GM23248 (cell line): ENCODE measurements around the gene ENPP6. TPM values are rescaled to one million over a fixed set of nuclear protein-coding genes. Genes with fewer than 3 reads are reported as not detected.

Source experiments
- DNase-seq: peaks from one replicate; pipeline ENCODE4 v3.0.0-alpha.2; 2015
- H2AFZ ChIP-seq: fragments of 200-600 bp; sonication (generic); 2 replicates; pipeline ENCODE4 v1.6.1; 2016; ENCODE audit warnings: antibody characterized with exemption
- H3F3A ChIP-seq: fragments of 200-600 bp; sonication (generic); 2 replicates; pipeline ENCODE4 v1.6.1; 2016; ENCODE audit warnings: mild to moderate bottlenecking, antibody characterized with exemption, mixed run types; ENCODE audit not compliant: insufficient read depth
- H3K27ac ChIP-seq: fragments of 200-600 bp; sonication (generic); 2 replicates; pipeline ENCODE4 v1.5.1; 2016; ENCODE audit warnings: mild to moderate bottlenecking
- H3K27me3 ChIP-seq: fragments of 200-600 bp; sonication (generic); replicated peaks from 2 replicates; pipeline ENCODE4 v1.6.1; 2016; ENCODE audit warnings: mild to moderate bottlenecking; ENCODE audit not compliant: insufficient read depth
- H3K36me3 ChIP-seq: fragments of 200-600 bp; sonication (generic); 2 replicates; pipeline ENCODE4 v1.6.1; 2016; ENCODE audit warnings: low read depth, mild to moderate bottlenecking
- H3K4me1 ChIP-seq: fragments of 200-600 bp; sonication (generic); 2 replicates; pipeline ENCODE4 v1.6.1; 2016; ENCODE audit warnings: mild to moderate bottlenecking; ENCODE audit not compliant: insufficient read depth
- H3K4me2 ChIP-seq: fragments of 200-600 bp; sonication (generic); one replicate; pipeline ENCODE4 v1.6.1; 2016; ENCODE audit warnings: mild to moderate bottlenecking; ENCODE audit not compliant: unreplicated experiment
- H3K4me3 ChIP-seq: fragments of 200-600 bp; sonication (generic); 2 replicates; pipeline ENCODE4 v1.5.1; 2016; ENCODE audit warnings: mild to moderate bottlenecking
- H3K79me2 ChIP-seq: fragments of 200-600 bp; sonication (generic); 2 replicates; pipeline ENCODE4 v1.6.1; 2016; ENCODE audit warnings: mild to moderate bottlenecking; ENCODE audit not compliant: insufficient read depth
- H3K9ac ChIP-seq: fragments of 200-600 bp; sonication (generic); 2 replicates; pipeline ENCODE4 v1.6.1; 2016; ENCODE audit warnings: mild to moderate bottlenecking
- H3K9me2 ChIP-seq: fragments of 200-600 bp; sonication (generic); 2 replicates; pipeline ENCODE4 v1.6.1; 2016; ENCODE audit warnings: mixed run types, mild to moderate bottlenecking, moderate library complexity; ENCODE audit not compliant: insufficient read depth
- H3K9me3 ChIP-seq: fragments of 200-600 bp; sonication (generic); one replicate; pipeline ENCODE4 v1.6.1; 2017; ENCODE audit warnings: low read depth
- H4K20me1 ChIP-seq: fragments of 200-600 bp; sonication (generic); 2 replicates; pipeline ENCODE4 v1.6.0; 2016; ENCODE audit not compliant: insufficient read depth
- EZH2 ChIP-seq: fragments of 200-600 bp; sonication (generic); IDR thresholded peaks from 2 replicates; pipeline ENCODE4 v1.6.1; 2018; ENCODE audit warnings: antibody characterized with exemption, mild to moderate bottlenecking; ENCODE audit not compliant: insufficient read depth, poor library complexity, severe bottlenecking
- EZH2phosphoT487 ChIP-seq: fragments of 200-600 bp; sonication (generic); IDR thresholded peaks from 2 replicates; pipeline ENCODE4 v1.6.1; 2018; ENCODE audit warnings: antibody characterized with exemption, moderate library complexity, mild to moderate bottlenecking, low read depth; ENCODE audit not compliant: insufficient read depth
- WGBS, 2 experiments: methylation state at CpG; one replicate each; pipeline ENCODE4 v1.1.6; 2015 to 2017; ENCODE audit warnings: low lambda C conversion rate in 2 of 2, low coverage in 1 of 2; ENCODE audit errors: missing lambda C conversion rate in 2 of 2; 5-methylcytosine and 5-hydroxymethylcytosine counted together
- in situ Hi-C: fragments of 300-500 bp; cut with MboI; formaldehyde crosslinking; loops from 2 replicates; pipeline ENCODE4 v1.15.0; 2020
- polyA plus RNA-seq: library from polyadenylated mRNA; unstranded; fragments of >200 nt; fragmentation: Nextera tagmentation; extraction: Ambion mirVana; gene quantifications from 2 replicates; pipeline ENCODE4 v1.2.1, GENCODE V29; 2016
- total RNA-seq: library from RNA; depleted of rRNA; stranded (reverse); fragments of >200 nt; shearing (Covaris generic); gene quantifications from 2 replicates; pipeline ENCODE4 v1.2.3, GENCODE V29; 2014

Gene ENPP6
- total and polyA plus RNA-seq, 2 experiments from 2014 or later = not detected

DNA sequence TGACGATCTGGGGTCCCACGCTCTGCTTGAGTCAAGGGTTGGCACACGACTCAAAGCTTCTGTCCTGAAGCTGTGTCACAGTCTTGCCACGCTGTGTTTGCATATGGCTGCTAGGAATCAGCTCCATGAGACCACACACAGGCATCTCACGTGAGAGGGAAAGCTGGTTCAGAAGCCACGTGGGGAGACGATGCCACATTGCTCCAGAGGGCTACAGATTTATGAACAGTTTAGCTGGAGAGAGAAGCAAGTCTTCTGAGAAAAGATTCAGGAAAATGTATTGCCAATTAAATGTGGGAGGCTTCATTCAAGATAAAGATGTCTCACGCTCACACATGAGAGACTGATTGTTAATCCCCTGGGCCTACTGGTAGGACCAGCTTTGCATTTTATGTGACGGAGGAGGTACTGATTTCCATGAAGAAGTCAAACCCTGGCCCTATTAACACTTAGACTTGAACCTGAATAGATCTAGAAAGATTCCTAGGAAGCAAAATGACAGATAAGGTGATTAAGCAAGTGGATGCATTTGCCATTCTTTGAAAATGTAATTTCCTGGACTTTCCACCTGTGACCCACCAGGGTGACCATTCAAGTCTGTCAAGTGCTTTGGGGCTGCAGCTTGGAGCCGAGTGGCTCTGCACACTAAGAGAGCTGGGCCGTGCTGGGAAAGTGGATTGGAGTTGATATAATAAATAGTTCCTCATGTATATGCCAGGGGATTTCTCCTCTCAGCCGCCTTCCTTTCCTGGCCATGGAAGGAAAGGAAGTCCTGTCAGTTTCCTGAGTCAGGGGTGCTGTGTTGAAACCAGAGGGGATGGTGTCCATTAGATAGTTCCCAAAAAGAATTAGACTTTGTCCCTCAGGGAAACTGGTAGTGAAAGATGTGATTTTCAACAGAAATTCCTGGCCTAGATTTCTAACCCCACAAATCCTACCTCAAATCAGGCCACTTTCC is 29.0 kb downstream of the ENPP6 start:
- no peaks in the 10 kb centered on the region for H3K36me3 ChIP-seq
- no peaks in the 10 kb centered on the region for H3K79me2 ChIP-seq
- 35 to 38% methylated on average over 12 of the region's 12 CpGs for WGBS, 2 experiments
- H3K4me3 ChIP-seq = no peak overlapping the region
- in situ Hi-C loops = no loop called here
- DNase-seq = no peak
- no peak overlapping the region for H3K27ac ChIP-seq
- 0 out of 2 replicates have a peak, but pooled peaks cover 3% of the 10 kb centered on the region for H3K27me3 ChIP-seq
- H3K9me2 ChIP-seq = no peaks in the 10 kb centered on the region
- H3K9ac ChIP-seq = no peak overlapping the region
- TF ChIP-seq EZH2phosphoT487 = no peak
- TF ChIP-seq EZH2 = no peak
- no peaks in the 10 kb centered on the region for H3K9me3 ChIP-seq
- H3K4me2 ChIP-seq = no peak overlapping the region
- no peaks in the 10 kb centered on the region for H3K4me1 ChIP-seq
- no peak overlapping the region for H2AFZ ChIP-seq
- H3F3A ChIP-seq = no peaks in the 10 kb centered on the region
- H4K20me1 ChIP-seq = no peaks in the 10 kb centered on the region

DNA sequence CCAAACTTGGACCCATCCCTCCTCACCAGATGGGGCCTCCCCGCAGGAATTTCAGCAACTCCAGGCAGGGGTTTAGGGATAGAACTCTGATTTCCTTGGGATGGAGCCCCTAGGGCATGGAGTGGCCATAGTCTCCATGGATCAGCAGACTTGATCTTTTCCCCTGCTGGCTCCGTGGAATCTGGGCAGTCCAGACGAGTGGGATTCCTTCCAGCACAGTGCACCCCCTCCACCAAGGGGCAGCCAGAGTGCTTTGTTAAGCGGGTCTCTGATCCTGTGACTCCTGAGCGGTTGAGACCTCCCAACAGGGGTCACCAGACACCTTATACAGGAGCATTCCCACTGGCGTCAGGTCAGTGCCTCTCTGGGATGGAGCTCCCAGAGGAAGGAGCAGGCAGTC is 40.4 kb downstream of the ENPP6 start:
- no peaks in the 10 kb centered on the region for H3F3A ChIP-seq

DNA sequence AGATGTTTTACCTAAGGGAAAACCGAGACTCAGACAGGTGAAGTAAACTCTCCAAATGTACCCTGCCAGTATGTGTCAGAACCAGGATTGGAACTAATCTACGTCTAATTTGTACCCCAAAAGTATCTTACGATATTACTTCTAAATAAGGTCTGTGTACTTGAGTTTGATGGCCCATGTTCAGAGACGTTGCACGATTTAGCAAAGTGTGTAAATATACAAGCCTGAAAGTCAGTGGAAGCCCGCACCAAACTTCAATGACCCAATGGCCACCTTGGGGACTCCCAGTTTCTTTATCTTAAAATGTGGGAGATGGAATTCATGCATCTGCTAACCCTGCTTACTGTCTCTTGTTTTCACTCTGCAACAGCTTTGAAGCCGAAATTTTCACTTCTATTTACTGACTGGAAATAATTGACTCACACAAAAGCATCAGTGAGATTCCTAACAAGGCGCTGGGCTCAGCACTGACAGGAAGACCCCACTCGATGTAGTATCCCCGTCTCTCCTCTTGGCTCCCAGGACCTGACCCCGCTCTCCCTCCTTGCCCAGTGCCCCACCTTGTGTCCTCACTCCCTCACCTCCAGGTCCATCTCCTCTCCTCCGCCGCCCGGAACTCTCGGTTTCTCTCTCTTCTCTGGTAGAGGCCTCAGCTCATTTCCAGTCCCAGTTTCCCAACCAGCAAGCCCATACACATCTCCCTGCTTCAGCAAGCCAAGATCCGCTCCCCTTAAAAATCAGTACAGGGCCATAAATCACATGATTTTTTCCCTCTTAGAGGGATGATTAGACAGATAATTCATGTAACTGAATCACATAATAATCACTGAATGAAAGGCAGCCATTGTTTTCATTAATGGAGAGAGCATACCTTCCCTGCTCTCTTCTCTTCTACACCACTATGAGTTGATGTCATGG is 42.8 kb downstream of the ENPP6 start:
- Histone ChIP-seq H3K4me3 (no peak overlapping the region), H3F3A (no peaks in the 10 kb centered on the region), H3K4me1 (no peaks in the 10 kb centered on the region), H4K20me1 (no peaks in the 10 kb centered on the region), H3K9me2 (no peaks in the 10 kb centered on the region), H3K36me3 (no peaks in the 10 kb centered on the region), H3K27ac (no peak overlapping the region), H3K9ac (no peak overlapping the region), H3K4me2 (no peak overlapping the region), H3K27me3 (no peaks in the 10 kb centered on the region), H2AFZ (no peak overlapping the region), H3K79me2 (no peaks in the 10 kb centered on the region), H3K9me3 (no peaks in the 10 kb centered on the region)
- in situ Hi-C loops = loop anchor here (5.0 kb wide), 1 partner anchor 338 kb away; no protein-coding TSS in a partner anchor
- 48% methylated on average over 16 of the region's 16 CpGs for WGBS, 2 experiments
- no peak for TF ChIP-seq EZH2phosphoT487
- no peak for TF ChIP-seq EZH2
- no peak for DNase-seq

More for the DNA sequence above, 40.4 kb downstream of the ENPP6 start:
- in situ Hi-C loops = no loop called here
- 18% methylated on average over 6 of the region's 6 CpGs for WGBS, 2 experiments
- Histone ChIP-seq H3K9me3 (no peaks in the 10 kb centered on the region), H3K27me3 (no peaks in the 10 kb centered on the region), H2AFZ (no peak overlapping the region), H3K36me3 (no peaks in the 10 kb centered on the region), H3K9ac (no peak overlapping the region), H3K79me2 (no peaks in the 10 kb centered on the region), H4K20me1 (no peaks in the 10 kb centered on the region), H3K4me1 (no peaks in the 10 kb centered on the region), H3K4me3 (no peak overlapping the region), H3K4me2 (no peak overlapping the region), H3K27ac (no peak overlapping the region), H3K9me2 (no peaks in the 10 kb centered on the region)
- no peak for DNase-seq
- no peak for TF ChIP-seq EZH2
- TF ChIP-seq EZH2phosphoT487 = no peak

DNA sequence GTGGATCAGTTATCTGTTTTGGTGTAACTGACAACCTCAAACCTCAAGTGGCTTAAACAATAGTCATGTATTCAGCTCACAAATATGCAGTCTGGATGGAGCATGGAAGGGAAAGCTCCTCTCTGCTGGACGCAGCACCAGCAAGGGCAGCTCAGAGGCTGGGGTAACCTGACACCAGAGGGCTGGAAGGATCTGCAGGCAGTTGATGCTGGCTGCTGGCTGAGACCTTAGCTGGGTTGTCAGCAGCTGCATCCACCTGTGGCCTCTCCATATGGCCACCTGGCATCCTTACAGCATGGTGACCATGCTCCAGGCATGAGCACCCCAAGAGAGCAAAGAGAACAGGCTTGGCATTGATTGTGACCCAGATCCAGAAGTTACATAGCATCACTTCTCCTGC is 46.7 kb downstream of the ENPP6 start:
- WGBS, 2 experiments = 18 to 45% methylated on average over 1 of the region's 1 CpG
- Histone ChIP-seq H3K9me2 (no peaks in the 10 kb centered on the region), H3K27ac (no peak overlapping the region), H3K4me2 (no peak overlapping the region), H3F3A (no peaks in the 10 kb centered on the region), H3K9ac (no peak overlapping the region), H3K79me2 (no peaks in the 10 kb centered on the region), H3K36me3 (no peaks in the 10 kb centered on the region), H4K20me1 (no peaks in the 10 kb centered on the region), H3K4me3 (no peak overlapping the region), H2AFZ (no peak overlapping the region), H3K4me1 (no peaks in the 10 kb centered on the region), H3K27me3 (no peaks in the 10 kb centered on the region; the same call in 1 of the 2 replicates), H3K9me3 (no peaks in the 10 kb centered on the region)
- in situ Hi-C loops = loop anchor here (5.0 kb wide), 1 partner anchor 334 kb away; no protein-coding TSS in a partner anchor
- DNase-seq = peak; percentile 30
- TF ChIP-seq EZH2 (no peak), EZH2phosphoT487 (no peak)
